MM.1S (cell line): Measurements from ENCODE around the gene BLOC1S1.

ENCODE experiments used
- DNase-seq: peaks from one replicate; pipeline ENCODE4 v3.0.0-alpha.2; 2015
- H2AFZ ChIP-seq: fragments of 300-600 bp; sonication (generic); 2 replicates; pipeline ENCODE4 v1.6.0; 2016; ENCODE audit warnings: antibody characterized with exemption, low read length
- H3F3A ChIP-seq: fragments of 300-600 bp; sonication (generic); 2 replicates; pipeline ENCODE4 v1.6.1; 2016; ENCODE audit warnings: mild to moderate bottlenecking, antibody characterized with exemption, low read length, moderate library complexity, mixed read lengths; ENCODE audit not compliant: insufficient read depth
- H3K27ac ChIP-seq: fragments of 300-600 bp; sonication (generic); 2 replicates; pipeline ENCODE4 v1.5.1; 2016; ENCODE audit warnings: mild to moderate bottlenecking, low read length
- H3K27me3 ChIP-seq: fragments of 300-600 bp; sonication (generic); replicated peaks from 2 replicates; pipeline ENCODE4 v1.6.0; 2016; ENCODE audit warnings: low read length; ENCODE audit not compliant: insufficient read depth
- H3K36me3 ChIP-seq: fragments of 300-600 bp; sonication (generic); replicated peaks from 2 replicates; pipeline ENCODE4 v1.6.1; 2016; ENCODE audit warnings: mild to moderate bottlenecking, low read length, mixed read lengths; ENCODE audit not compliant: insufficient read depth
- H3K4me1 ChIP-seq: fragments of 300-600 bp; sonication (generic); 2 replicates; pipeline ENCODE4 v1.6.1; 2016; ENCODE audit warnings: low read length, mixed read lengths
- H3K4me2 ChIP-seq: fragments of 300-600 bp; sonication (generic); 2 replicates; pipeline ENCODE4 v1.6.0; 2016; ENCODE audit warnings: low read depth, low read length
- H3K4me3 ChIP-seq: fragments of 300-600 bp; sonication (generic); 2 replicates; pipeline ENCODE4 v1.5.1; 2016; ENCODE audit warnings: low read length, mixed read lengths
- H3K79me2 ChIP-seq: fragments of 300-600 bp; sonication (generic); 2 replicates; pipeline ENCODE4 v1.6.1; 2016; ENCODE audit warnings: mixed run types, low read length, mixed read lengths
- H3K9ac ChIP-seq: fragments of 300-600 bp; sonication (generic); 2 replicates; pipeline ENCODE4 v1.6.1; 2016; ENCODE audit warnings: low read length, mixed read lengths
- H3K9me2 ChIP-seq: fragments of 300-600 bp; sonication (generic); replicated peaks from 2 replicates; pipeline ENCODE4 v1.6.1; 2016; ENCODE audit warnings: mild to moderate bottlenecking, low read length, mixed read lengths; ENCODE audit not compliant: insufficient read depth
- H3K9me3 ChIP-seq: fragments of 300-600 bp; sonication (generic); replicated peaks from 2 replicates; pipeline ENCODE4 v1.6.1; 2016; ENCODE audit warnings: mild to moderate bottlenecking, low read length, mixed read lengths; ENCODE audit not compliant: insufficient read depth
- H4K20me1 ChIP-seq: fragments of 300-600 bp; sonication (generic); 2 replicates; pipeline ENCODE4 v1.6.1; 2016; ENCODE audit warnings: mild to moderate bottlenecking, low read length, moderate library complexity, mixed read lengths; ENCODE audit not compliant: insufficient read depth
- EZH2 ChIP-seq: fragments of 300-600 bp; sonication (generic); optimal IDR thresholded peaks from 2 replicates; pipeline ENCODE3; 2017; ENCODE audit warnings: low read depth, mild to moderate bottlenecking, antibody characterized with exemption, low read length, mixed read lengths
- EZH2phosphoT487 ChIP-seq: fragments of 300-600 bp; sonication (generic); IDR thresholded peaks from 2 replicates; pipeline ENCODE4 v1.6.1; 2018; ENCODE audit warnings: antibody characterized with exemption, low read length
- TF ChIP-seq, protein P1 (sequence below): fragments of 300-600 bp; sonication (generic); IDR thresholded peaks from 2 replicates; pipeline ENCODE4 v1.5.1; 2016; ENCODE audit warnings: antibody characterized with exemption, low read length, mixed read lengths

BLOC1S1 gene

DNA sequence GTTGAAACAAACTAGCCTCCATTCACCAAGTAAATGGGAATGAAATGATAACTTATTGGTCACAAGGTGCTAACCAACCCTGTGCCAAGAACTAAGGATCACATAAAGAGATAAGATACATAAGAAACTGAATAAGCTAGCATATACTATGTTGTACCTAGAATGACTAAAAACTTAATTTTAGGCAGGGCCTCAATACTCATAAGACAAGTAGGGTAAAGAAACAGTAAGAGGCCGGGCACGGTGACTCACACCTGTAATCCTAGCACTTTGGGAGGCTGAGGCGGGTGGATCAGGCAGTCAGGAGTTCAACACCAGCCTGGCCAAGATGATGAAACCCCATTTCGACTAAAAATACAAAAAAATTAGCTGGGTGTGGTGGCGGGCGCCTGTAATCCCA is 44.8 kb downstream of the BLOC1S1 start:
- Histone ChIP-seq H3K4me1 (no peaks in the 10 kb centered on the region), H3K27ac (no peak overlapping the region), H3K9me2 (no peaks in the 10 kb centered on the region), H3K4me3 (no peak overlapping the region), H3K36me3 (peaks cover 4% of the 10 kb centered on the region), H2AFZ (no peak overlapping the region), H3K9me3 (no peaks in the 10 kb centered on the region), H3K27me3 (no peaks in the 10 kb centered on the region), H3K79me2 (peaks cover 12% of the 10 kb centered on the region), H3K9ac (no peak overlapping the region), H3F3A (no peaks in the 10 kb centered on the region), H3K4me2 (no peak overlapping the region), H4K20me1 (no peaks in the 10 kb centered on the region)
- DNase-seq, result no peak
- TF ChIP-seq EZH2phosphoT487, result no peak
- TF ChIP-seq, protein P1, sequence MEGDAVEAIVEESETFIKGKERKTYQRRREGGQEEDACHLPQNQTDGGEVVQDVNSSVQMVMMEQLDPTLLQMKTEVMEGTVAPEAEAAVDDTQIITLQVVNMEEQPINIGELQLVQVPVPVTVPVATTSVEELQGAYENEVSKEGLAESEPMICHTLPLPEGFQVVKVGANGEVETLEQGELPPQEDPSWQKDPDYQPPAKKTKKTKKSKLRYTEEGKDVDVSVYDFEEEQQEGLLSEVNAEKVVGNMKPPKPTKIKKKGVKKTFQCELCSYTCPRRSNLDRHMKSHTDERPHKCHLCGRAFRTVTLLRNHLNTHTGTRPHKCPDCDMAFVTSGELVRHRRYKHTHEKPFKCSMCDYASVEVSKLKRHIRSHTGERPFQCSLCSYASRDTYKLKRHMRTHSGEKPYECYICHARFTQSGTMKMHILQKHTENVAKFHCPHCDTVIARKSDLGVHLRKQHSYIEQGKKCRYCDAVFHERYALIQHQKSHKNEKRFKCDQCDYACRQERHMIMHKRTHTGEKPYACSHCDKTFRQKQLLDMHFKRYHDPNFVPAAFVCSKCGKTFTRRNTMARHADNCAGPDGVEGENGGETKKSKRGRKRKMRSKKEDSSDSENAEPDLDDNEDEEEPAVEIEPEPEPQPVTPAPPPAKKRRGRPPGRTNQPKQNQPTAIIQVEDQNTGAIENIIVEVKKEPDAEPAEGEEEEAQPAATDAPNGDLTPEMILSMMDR, result no peak
- no peak for TF ChIP-seq EZH2

DNA sequence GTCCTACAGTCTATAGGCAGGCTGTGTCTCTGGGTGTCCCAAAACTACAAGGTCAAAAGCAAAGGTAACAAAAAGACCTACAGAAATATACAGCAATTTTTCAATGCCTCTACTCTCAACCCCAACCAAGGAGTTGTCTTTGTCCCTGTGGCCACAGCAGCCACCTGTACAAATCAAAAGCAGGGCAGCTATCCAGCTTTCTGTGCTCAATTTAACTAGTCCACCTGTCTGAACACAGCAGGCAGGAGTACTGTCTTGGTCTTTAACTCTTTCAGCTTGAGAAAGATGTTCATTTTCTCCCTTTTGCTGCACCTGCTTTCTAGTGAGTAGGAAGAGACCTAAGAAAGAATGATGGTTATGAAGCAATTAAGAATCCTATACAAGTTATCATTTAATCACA is 46.8 kb downstream of the BLOC1S1 start:
- Histone ChIP-seq H3K4me1 (no peaks in the 10 kb centered on the region), H3K4me2 (no peak overlapping the region), H4K20me1 (no peaks in the 10 kb centered on the region), H3K9me3 (no peaks in the 10 kb centered on the region), H3K36me3 (no peaks in the 10 kb centered on the region; the same call in none of the 2 replicates), H3K4me3 (no peak overlapping the region), H3K9me2 (no peaks in the 10 kb centered on the region), H2AFZ (no peak overlapping the region), H3K9ac (no peak overlapping the region), H3K27me3 (no peaks in the 10 kb centered on the region), H3K79me2 (peaks cover 22% of the 10 kb centered on the region), H3K27ac (no peak overlapping the region), H3F3A (no peaks in the 10 kb centered on the region)
- no peak for DNase-seq
- no peak for TF ChIP-seq EZH2
- no peak for TF ChIP-seq EZH2phosphoT487
- TF ChIP-seq, protein P1, result no peak

DNA sequence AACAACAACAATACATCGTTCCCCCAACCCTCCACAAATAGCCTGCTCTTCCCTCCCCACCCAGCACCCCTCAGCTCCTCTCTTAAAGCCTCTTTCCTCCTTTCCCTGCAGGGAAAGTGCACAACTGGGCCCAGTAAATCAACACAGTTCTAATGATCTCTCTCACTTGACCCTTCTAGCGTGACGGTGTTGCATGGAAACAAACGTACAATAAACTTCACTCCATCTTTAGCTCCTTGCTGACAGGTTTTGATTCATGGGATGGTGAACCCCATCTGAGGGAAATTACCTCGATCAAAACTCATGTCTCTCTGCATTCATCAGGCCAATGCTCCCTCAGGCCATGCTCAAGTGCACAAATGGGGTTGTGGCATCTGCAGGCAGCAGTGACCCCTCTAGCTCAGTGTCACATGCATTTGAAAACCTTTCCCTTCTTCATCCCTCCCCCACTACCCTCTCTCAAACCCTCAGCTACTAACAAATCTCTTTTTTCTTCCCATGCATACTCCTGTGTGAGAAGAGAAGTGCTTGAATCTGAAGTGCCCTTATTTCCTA is 50.0 kb downstream of the BLOC1S1 start:
- DNase-seq, result no peak

More for the DNA sequence above, 50.0 kb downstream of the BLOC1S1 start:
- H3K79me2 ChIP-seq, result peaks cover 22% of the 10 kb centered on the region
- no peaks in the 10 kb centered on the region for H4K20me1 ChIP-seq
- no peak overlapping the region for H3K4me2 ChIP-seq
- H3K9me3 ChIP-seq, result no peaks in the 10 kb centered on the region
- H3K4me3 ChIP-seq, result no peak overlapping the region
- no peak overlapping the region for H3K27ac ChIP-seq
- no peaks in the 10 kb centered on the region for H3K9me2 ChIP-seq
- no peaks in the 10 kb centered on the region for H3F3A ChIP-seq
- no peaks in the 10 kb centered on the region for H3K4me1 ChIP-seq
- TF ChIP-seq, protein P1, result no peak
- TF ChIP-seq EZH2phosphoT487 (no peak), EZH2 (no peak)
- no peaks in the 10 kb centered on the region for H3K27me3 ChIP-seq
- no peaks in the 10 kb centered on the region; the same call in 1 of the 2 replicates for H3K36me3 ChIP-seq
- H3K9ac ChIP-seq, result no peak overlapping the region
- no peak overlapping the region for H2AFZ ChIP-seq
